NCI-H2196 treated with DMSO at 0.1 percent for 48 hours (cell line): ENCODE measurements around the gene CMTM5.

Experiments
- DNase-seq: peaks from one replicate; lab custom pipeline; 2025; ENCODE audit not compliant: unreplicated experiment; lab: John Stamatoyannopoulos, UW

Gene CMTM5, protein sequence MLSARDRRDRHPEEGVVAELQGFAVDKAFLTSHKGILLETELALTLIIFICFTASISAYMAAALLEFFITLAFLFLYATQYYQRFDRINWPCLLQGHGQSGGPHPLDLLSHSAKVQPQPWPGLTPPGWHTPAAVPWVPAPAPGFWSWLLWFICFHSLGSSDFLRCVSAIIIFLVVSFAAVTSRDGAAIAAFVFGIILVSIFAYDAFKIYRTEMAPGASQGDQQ

DNA sequence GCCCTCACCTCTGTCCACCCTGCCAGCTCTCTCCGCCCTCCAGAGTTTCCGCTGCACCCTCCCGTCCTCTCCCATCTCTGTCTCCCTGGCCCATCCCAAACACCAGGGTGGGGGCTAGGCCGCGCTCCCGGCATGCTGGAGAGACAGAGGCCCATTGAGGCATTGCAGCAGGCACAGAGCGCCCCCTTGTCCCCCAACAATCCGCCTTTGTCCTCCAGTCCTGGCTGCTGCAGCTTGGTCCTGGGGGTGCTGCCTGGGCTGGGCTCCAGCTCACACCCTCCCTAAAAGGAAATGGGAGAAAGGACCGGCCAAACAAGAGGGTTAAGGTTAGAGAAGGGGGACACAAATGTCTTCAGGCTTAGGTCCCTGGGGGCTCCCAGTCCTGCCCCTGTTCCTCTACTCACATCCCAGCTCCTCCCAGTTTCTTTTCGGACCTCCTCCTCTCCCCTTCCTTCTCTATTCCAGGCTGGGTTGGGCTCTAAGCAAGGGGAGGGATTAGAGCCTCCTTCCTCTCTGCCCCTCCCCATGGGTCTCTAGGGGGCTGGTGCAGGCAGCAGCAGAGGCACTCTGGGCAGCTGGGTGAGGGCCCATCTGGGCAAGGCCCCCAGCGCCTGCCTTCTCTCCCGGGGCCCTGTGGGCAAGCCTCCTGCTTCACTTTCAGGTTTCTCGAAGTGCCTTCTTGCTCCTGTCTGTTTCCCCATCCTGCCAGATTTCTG is at the start of gene CMTM5:
CMTM5 (plus strand) TSS at position 565 of the 716 bp plus-strand sequence. CDS start 206 bp downstream, outside the sequence.
- DNase-seq: no peak

DNA sequence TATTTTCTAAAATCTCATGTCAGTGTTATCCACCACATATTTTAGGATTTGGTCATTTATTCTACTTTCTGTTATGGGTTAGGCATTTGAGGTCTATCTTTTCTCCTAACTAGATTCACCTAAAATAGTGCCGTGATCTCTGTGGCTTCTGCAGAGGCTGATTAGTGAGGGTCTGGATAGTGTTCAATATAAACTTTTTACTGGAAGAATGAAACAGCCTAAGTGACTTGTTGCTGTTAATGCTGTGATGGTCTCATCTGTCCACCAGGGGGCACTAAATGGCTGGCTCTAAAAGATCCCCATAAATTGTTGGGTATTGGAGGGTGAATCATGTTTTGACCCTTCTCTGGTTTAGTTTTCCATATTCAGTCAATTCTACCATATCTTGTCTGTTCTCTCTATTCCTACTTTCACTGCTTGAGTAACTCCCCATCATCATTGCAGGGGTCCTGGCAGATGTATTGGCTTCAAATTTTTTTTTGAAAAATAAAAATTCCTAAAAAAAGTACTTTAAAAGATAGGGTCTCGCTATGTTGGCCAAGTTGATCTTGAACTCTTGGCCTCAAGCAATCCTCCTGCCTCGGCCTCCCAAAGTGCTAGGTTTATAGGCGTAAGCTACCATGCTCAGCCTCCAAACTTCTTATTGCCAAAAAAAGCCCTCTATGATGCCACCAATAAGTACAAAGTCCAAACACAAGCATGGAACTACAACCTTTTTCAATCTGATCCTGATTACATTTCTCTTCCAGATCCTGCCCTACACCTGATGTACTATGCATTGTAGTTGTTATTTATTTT is 48.7 kb upstream of the CMTM5 start:
- peak; percentile 27 for DNase-seq

DNA sequence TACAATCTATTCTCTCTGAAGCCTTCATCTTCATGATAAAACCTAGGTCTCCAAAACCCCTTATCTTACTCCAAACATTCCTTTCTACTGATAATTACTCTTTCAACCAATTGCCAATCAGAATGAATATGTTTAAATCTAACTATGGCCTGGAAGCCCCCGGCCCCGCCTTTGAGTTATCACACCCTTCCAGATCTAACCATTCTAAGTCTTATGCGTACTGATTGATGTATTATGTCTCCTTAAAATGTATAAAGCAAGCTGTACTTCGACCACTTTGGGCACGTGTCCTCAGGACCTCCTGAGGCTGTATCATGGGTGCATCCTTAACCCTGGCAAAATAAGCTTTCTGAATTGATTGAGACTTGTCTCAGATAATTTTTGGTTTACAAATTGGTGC is 41.2 kb upstream of the CMTM5 start:
- DNase-seq: no peak

DNA sequence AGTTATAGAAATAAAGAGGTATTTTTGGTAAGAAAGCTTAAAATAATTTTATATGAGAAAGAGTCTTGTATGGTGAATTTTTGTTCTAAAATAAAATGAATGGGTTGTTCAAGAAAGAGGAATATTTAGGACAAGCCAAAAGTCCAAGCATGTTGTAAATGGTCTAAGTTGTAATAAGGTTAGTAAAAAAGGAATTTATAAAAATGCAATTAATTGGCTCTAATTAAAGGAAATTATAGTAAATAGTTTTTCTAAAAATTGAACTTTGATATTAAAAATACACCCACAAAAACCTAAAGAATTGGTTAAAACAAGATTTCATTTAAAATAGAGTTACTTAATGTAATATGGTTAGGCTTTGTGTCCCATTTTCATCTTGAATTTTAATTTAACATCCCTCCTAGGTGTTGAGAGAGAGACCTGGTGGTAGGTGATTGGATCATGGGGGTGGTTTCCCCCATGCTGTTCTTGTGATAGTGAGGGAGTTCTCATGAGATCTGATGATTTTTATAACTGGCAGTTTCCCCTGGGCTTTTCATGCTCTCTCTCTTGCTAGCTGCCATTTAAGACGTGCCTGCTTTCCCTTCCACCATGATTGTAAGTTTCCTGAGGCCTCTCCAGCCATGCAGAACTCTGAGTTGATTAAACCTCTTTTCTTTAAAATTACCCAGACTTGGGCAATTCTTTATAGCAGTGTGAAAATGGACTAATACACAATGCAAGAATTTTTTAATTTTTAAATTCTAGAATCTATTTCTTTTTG is 37.2 kb upstream of the CMTM5 start:
- no peak for DNase-seq

DNA sequence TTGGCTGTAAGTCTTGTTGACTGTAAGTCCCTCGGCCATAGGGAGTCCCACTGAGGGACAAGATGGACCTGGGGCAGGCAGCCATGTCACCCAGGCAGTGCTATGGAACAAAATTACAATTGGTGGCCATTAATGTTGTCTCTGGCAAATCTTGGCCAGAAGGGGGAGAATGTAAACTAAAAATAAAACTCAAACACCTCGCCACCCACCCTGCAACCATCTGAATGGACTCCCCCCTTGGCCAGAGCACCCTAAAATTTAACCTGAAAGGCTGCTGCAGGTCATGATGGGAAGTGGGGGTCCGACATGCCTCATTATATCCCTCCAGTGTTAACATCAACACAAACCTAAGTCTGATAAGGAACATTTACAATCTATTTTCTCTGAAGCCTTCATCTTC is 32.4 kb upstream of the CMTM5 start:
- no peak for DNase-seq

DNA sequence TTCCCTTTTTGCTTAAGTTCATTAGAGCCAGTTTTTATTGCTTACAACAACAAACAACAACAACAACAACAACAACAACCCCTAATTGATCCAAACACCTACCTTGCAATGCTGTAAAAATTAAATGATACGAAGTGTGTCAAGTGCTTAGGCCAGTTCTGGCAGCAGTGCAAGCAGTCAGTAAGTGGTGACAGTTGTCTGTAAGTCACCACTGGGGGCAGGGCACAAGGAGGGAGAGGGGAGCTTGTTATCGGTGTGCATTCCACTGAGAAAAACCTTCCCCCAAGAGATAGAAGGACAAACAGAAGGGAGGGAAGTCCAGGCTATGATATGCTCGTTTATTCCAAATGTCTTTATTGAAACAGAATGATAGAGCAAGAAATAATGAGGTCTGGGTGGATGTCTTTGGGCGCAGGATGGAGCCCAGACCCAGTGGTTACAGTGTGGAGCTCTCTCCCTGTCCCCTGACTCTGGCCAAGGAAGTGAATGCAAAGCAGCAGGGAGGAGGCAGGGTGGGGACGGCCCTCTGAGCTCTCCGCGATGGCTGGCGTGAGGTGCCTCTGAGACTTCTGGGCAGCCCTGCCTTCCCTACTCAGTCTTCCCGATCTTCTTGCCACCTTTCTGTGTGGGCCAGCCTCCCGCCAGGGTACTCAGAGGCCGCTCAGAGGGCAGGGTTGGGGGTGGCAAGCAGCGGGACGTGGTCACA is 30.7 kb upstream of the CMTM5 start:
- DNase-seq: no peak

DNA sequence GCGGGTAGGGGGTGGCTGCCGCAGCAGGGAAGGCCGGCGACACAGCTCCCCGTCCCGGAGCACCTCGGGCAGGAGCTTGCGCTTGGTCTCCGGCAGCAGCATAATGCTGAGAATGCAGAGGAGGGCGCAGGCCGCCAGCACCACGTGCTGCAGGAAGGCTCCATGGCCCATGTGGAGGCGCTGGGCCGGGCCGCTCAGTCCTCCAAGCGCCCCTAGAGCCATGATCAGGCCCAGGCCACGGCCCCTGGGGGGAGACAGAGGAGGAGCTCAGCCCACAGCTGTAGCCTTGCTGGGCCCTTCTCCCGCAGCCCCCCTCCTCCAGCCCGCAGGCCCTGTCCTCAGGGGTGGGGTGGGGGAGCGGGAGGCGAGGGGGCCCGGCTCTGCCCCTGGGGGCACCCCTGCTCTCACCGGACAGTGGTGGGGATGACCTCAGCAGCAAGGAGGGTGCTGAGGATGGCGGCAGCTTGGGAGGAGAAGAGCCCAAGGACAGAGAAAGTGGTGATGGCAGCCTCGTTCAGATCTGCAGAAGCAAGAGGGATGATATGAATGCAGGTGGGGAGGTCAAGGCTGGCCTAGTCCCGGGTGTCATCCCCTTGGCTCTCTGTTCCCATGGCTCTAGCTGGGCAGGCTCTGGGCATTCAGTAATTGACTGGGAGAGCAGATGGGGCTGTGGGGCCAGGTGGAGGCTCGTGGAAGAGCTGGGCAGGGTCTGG is 30.0 kb upstream of the CMTM5 start:
- DNase-seq: no peak

DNA sequence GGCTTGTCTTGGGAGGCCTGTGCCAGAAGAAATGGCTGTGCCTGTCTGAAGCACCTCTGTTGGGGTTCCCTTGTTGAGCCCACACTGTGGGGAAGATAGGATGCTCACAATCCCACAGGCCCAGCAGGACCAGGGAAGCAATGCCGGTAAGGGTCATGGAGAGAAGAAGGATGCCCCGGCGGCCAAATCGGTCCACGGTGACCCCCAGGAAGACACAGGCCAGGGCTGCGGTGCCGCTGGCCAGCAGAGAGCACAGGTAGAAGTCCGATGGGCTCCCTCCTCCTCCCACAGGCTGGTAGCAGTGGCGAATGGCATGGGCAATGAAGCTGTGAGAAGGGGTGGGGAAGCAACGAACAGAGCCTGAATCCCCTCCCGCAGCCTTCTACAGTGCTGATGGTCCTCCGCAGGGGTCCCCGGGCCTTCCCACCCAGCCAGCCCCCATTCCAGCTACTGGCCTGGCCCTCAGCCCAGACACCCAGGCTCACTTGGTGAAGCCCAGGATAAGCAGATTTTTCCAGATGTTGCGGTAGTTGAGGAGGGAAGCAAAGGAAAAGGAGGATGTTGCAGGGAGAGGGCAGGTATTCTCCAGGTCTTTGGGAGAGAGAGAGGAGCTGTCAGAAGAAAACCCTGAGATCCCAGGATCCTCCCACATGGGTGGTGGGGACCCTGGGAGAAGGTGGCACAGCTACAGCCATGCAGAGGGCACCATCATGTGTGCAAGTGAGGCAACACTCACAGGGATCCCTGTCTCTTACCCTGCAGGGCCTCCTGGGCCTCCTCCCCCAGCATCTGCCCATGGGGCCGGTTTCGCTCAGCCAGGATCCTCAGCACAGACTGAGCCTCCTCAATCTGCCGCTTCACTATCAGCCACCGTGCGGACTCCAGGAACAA is 29.2 kb upstream of the CMTM5 start:
- DNase-seq: no peak

DNA sequence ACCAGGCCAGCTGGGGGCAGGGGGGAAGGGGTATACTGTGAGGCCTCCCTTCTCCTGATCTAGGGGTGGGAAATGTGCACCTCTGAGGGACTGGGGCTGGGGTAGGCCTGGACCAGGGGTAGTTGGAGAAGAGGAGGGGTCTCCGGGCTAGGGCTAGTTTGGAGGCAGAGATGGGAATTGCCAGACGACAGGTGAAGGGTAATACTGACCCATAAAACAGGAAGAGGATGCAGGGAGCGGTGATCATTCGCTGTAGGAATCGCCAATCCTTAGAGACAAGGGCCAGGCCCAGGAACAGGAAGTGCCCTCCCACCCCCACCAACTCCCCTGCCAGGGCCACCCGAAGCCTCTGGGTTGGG is 28.6 kb upstream of the CMTM5 start:
- DNase-seq: no peak

DNA sequence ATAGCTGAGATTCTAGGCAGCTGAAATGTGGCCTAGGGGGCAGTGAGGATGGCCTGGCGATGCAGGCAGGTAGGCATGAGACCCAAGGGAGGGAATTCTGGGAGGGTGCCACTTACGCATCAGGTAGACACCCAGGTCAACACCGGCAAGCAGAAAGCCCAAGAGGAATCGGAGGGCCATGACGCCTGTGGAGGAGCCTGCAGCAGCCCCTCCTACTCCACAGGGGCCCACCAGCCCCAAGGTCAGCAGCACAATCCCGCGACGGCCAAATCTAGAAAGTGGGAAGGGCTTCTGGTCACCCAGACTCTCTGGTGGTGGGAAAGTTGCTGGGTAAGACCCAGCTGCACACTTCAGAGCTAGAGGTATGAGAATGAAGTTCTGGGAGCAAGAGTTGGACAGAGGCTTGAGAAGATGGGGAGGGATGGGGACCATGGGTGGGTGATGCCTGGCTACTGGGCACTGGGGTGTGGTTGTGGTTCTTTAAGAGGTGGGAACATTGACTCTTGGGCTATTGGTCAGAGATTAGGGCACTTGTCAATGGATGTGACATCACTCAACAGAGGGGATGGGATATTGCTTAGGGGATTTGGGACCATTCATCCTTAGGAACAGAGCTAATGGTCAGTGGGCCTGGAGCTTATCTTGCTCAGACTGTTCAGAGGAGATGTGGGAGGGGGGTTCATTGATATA is 27.5 kb upstream of the CMTM5 start:
- DNase-seq: no peak

DNA sequence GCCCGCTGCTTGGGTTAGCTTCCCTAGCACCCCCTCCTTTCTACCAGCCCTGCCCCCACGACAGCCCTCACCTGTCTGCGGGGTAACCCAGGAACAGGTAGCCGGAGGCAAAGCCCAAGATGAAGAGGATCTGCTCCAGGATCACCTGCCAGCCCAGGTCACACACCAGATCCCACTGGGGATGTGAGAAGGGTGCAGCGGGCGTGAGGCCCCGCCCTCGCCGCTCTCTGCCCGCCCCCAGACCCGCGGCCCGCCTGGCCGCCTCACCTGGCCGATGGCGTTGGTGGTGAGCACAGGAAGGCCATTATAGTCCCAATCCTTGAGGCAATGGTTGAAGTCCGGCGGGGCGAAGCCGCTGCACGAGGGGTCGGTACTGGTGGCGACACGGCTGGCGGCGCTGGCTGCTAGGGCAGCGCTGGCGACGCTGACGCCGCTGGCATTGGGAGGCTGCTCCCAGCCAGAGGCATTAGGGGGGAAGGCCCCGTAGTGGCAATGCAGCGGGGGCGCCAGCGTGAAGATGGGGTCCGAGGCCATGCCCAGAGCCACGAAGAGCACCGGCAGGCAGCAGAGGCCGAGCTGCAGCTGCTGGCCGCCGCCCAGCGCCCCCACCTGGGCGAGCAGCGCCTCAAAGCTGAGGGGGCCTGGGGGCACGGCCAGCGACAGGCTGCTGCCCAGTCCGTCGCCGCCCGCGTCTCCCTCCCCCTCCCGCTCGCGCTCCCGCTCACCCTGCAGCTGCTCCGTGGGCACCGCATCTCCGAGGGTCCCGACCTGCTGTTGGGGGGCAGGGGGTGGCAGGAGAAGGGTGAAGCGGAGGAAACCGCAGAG is 25.0 kb upstream of the CMTM5 start:
- no peak for DNase-seq

DNA sequence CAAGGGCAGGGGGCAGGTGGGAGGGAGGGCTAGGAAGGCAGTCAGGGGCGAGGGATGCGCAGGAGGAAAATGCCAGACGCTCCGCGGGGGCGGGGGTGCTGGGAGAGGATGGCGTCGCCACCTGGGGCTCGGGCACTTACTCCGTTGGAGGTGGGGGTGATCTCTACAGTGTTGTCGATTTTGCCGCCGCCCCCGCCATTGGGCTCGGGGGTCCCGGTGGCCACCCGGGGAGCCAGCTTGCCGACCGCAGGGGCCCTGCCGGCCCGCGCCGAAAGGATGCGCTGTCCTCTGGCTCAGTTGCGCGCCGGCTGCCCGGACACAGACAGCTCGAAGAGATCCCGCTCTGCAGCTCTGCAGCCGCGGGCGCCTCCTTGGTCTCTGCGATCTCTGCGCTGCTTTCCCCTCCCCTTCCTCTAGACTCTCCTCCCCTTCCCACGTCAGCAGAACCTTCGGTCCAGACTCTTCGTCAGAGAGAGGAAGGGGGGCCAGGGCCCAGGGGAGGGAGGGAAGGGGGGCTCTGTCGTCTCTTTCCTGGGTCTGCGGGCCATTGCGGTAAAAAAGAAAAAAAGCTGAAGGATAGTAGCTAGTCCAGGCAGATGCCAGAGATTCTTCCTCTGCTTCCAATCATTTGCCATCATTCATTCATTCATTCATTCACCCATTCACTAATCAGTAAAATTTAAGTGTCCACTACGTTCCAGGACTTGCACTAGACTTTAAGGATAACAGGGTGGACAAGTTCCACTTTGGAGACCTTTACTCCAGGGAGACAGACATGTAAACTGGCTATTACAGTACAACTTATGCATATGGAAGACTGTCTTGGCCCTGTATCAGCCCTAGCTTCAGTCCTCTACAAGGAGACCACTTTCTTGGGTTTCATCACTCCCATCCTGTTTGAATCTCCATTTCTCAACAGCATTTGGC is 24.1 kb upstream of the CMTM5 start, which contains the start of gene SLC22A17:
SLC22A17 (minus strand) TSS at position 382 of the 927 bp plus-strand sequence.
- DNase-seq: peak; percentile 90

DNA sequence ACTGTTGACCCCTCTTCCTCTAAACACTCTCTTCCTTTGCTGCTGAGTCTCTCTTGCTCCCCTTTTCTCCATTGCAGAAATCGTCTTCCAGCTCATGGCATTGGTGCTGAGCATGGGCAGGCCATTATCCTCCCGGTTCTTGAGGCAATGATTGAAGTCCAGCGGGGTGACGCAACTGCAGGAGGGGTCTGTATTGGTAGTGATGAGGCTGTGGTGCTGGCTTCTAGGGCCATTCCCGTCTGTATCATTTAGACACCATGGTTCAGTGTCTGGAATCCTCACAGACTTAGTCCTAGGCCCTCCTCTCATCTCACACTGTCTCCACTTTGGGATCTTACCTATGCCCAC is 23.4 kb upstream of the CMTM5 start:
- DNase-seq: no peak

DNA sequence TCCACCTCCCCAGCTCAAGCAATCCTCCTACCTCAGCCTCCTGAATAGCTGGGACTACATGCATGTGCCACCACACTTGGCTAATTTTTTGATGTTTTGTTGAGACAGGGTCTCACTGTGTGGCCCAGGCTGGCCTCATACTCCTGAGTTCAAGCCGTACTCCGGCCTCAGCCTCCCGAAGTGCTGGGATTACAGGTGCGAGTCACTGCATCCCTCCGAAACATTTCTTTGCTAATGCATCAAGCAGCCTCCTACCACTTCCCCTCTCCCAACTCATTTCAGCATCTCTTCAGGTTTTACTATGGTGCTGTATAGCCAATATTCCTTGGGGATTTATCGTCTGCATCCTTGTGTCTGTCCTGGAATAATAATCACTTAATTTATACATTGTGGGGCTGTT is 21.9 kb upstream of the CMTM5 start:
- no peak for DNase-seq

DNA sequence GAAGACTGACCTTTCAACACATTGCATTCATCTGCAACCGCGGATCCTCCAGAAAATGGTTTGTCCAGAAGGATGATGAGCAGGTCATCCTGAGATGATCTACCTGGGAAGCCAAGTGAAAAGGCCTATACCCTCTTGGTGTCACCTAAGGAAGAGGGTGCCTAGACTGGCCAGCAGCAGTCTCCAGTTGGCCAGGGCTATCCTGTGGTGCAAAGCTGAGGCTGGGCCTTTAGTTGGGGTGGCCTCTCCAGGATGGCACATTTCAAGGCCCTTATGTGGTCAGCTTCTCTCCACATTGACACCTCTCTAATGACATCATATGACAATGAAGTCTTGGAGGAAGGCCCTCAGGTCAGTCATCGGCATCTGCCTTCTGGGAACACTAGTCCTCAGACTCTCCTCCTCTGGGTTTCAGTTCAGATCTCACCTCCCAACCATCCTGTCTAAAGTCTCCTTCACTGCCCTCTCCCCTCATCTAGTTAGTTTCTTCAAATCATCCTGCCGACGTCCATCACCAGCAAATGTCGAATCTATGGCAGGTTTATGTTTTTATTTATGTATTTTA is 20.9 kb upstream of the CMTM5 start:
- DNase-seq: no peak

DNA sequence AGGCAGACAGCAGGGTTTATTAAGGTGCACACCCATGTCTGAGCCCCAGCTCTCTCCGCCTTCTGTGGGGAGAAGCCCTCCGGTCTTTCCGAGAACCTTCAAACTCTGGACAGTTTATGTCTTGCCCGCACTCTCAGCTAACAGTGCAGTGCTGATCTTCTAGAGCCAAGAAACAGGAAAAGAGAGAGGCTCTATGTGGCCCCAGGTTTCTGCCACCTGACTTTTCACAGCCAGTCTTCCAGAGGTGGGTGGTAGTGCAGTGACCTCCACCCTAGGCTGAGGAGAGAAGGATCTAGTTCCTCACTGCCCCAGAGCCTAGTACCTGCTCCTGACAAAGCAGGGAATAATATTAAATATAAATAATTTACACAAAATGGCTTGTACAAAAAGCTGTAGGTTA is 20.2 kb upstream of the CMTM5 start:
- no peak for DNase-seq
